ENCODE results near the gene SNRPB2.

Gene SNRPB2

DNA sequence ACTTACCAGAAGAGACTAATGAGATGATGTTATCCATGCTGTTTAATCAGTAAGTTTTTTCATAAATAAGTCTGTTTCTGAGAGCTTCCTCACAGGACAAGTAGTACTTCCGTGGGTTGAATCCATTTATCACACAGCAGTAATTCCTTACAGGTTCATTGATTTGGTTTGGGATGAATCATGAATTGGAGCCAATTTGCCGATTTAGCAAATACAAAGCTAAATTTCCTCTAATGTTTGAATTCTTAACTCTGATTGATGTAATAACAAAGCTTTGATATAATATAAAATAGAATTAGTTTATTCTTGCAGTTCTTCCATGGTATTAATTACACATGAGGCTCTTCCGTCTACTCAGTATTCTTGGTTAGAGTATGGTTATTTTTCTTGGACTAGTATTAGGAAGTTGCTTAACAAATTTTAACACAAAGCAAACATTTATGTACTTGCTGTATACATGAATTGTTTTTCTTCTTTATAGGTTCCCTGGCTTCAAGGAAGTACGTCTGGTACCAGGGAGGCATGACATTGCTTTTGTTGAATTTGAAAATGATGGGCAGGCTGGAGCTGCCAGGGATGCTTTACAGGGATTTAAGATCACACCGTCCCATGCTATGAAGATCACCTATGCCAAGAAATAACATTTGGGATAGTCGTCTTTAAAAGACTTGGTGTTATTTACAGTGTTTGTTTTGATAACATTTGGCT lies 10.7 kb downstream of the SNRPB2 start:
- no peak for DNase-seq

DNA sequence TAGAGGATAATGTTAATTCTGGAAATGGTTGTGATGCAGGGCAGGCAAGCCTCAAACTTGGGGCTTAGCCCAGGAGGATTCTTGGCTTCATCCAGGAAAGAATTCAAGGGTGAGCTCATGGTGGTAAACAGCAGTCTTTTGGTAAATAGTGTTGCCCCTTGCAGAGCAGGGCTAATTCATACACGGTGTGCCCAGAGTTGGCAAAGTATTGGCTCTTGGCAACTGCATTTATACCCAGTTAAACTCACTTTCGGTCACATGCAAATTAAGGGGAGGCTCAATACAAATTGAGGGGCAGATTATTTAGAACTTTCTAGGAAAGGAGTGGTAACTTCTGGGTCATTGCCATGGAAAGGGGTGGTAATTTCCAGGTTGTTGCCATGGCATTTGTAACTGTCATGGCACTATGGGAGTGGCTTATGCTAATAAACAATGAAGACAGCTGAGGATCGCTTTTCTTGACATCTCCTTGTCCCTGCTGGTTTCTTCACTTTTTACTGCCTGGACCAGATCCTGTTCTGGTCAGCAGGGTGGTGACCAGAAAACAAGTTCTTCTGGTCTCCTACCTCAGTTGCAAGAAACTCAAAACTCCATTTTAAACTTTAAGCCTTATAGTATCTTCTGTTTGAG lies 14.5 kb downstream of the SNRPB2 start:
- DNase-seq: no peak

DNA sequence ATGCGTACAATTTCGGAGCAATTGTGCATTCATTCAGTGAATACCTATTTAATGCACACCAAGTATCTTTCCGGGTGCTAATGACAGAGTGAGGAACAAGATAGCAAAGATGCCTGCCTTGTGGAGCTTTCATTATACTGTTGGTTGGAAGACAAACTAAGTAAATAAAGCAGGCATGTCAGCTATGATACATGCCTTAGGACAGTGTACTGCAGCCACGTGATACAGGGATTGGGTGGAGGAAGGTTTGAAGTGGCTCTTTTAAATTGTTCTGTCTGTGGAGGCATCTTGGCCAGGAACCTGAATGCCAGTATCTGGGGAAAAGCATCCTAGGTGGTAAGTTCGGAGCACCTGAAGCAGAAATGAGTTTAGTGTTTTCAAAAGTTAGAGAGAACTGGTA lies 15.4 kb downstream of the SNRPB2 start:
- no peak for DNase-seq

GRCh38 chr20:16747291-16747811 lies 17.5 kb downstream of the SNRPB2 start:
- no peak for DNase-seq

- DNase-seq: no peak
Measured at GRCh38 chr20:16748308-16748900, 18.6 kb downstream of the SNRPB2 start, which contains the start of gene OTOR. Gene OTOR (plus strand): TSS chr20:16748358. CDS start chr20:16748402, 44 bp downstream.

DNA sequence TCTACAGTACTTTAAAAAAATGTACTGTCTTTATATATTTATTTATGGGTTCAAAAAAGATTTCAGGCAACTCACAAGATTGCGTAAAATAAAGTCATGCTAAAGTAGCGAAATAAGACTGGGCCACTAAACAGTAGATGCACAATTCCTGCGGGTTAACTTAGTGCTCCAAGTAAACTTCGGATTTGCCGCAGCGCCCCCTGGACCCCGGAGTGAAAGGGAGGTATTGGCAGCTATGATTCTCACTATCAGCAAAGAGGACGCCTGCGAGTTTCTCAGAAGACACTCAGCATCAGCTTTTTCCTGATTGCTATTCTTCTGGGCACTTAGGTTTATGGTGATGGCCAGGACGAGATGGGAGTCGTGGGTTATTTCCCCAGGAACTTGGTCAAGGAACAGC lies 19.7 kb downstream of the SNRPB2 start:
- no peak for DNase-seq

- no peak for DNase-seq
Measured at GRCh38 chr20:16752082-16752481, 22.3 kb downstream of the SNRPB2 start.

DNA sequence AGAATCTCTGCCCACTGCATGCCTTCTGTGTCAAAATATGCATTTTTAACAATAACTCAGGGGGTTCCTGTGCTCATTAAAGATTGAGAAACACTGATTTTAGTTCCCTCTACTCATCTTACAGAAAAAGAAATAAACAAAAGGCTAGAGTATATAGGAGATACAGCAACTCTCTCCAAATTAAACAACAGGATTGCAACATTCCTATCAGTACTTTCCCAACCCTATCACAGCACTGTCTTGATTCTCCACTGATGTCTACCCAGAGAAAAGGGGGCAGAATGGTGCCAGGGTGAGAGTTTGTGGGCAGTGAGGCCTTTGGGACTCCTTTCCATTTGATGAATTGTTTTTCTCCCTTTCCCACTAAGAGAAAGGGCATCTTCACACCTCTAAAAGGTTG lies 23.1 kb downstream of the SNRPB2 start:
- DNase-seq: no peak

DNA sequence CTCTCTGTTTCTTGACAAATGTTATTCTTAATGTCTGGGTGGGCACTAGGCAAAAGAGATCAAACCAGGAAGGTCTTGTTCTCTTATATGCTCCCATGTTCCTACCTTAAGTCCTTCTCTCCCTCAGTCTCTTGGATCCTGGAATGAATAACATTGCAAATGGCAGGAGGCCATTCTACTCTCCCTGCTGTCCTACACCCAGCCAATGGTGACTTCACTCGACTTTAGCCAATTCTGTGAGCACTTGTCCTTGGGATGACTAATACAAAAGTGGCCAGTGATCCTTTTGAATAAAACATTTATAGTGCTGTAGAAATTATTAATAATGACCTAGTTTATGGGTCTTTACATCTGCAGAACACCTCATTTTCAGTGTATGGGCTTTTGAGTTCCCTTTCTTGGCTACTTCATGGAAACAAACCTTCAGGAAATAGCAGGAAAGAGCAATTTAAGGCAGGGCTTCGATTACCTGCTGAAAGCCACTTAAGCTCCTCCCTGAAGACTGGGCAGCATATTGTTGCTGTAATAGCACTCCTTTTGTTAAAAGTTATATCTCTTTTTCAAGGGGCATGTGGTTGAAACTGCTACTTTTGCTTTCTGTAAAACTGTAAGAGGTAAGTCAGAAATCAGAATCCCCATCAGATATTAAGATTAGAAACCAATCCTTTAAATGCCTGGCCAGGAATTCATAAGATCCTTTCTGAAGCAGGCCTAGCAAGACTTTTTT lies 28.8 kb downstream of the SNRPB2 start:
- DNase-seq: no peak

GRCh38 chr20:16759181-16759563 lies 29.3 kb downstream of the SNRPB2 start:
- DNase-seq: no peak

DNA sequence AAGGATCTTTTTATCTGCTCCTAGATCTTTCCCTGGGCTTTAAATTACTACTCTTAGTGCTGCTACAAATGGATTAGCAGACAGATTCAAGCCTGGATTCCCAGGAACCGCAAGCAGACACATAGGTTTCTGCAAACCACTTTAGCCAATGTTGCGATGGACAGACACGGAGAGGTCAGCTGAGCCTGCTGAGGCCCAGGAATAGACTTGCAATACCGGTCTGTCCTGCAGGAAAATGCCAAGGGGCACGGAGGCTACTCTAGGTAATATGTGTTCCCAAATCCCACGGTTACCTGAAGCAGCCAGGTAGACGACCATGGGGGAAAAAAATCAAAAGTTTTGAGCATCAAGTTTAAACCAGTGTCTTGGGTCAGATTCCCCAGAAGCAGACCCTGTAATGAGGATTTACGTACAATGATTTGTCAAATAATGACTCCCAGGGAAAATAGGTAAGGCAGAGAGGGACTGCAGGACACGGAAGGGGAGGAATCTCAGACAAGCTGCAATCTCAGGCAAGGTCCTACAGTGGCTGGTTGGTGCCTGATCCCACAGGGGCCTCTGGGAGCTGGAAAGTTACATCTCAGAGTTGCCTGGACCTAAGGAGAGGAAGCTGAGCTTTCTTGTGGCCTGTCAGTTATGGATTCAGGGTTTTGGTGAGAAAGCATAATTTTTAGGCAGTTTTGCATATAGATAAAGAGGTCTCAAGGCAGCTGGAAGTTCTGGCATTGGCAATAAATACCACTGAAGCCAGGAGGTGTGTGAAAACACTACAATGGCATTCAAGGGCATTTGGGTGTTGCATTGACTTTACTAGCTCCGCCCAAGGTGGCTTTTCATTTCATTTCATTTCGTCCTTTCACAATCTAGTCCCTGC lies 30.8 kb downstream of the SNRPB2 start:
- no peak for DNase-seq

DNA sequence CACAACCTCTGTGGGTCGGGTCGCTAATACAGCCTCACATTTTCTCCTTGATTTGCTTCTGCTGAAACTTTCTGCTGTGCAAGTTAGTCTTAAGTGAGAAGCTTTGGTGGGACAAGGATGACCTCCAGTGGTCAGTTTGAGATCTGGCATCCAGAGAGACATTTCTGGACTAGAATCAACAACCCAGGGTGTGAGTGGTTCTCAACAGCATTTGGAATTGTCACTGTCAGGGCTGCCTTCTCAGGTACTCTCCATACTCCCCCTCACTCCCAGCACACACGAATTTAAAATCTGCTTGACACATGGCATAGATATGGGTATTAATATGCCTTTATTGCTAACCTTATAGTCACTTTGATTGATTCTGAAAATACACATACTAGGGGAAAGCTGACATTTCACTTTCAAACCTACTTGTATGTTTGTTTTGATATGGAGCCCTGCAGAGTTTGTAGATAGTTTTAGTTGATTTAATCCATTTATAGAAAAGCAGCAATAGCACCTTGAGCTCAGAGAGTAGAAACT lies 31.5 kb downstream of the SNRPB2 start:
- peak; percentile 12 for DNase-seq

DNA sequence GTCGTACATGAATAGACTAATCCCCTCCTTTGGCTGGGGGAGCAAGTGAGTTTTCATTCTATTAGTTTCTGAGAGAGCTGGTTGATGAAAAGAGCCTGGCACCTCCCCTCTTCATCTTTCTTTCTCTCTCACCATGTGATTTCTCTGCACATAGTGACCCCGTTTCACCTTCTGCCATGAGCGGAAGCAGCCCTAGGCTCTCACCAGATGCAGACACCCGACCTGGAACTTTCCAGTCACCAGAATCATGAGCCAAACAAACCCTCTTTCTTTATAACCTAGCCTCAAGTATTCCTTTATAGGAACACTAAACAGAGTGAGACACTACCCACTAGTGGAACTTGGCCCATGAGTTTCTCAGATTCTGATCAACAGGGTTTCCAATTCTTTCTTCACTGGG lies 34.7 kb downstream of the SNRPB2 start:
- DNase-seq: no peak

- no peak for DNase-seq
Measured at GRCh38 chr20:16771213-16771612, 41.4 kb downstream of the SNRPB2 start.

GRCh38 chr20:16775961-16776360 lies 46.1 kb downstream of the SNRPB2 start:
- no peak for DNase-seq

- no peak for DNase-seq
Measured at GRCh38 chr20:16777126-16777525, 47.3 kb downstream of the SNRPB2 start.

GRCh38 chr20:16778159-16778558 lies 48.3 kb downstream of the SNRPB2 start:
- no peak for DNase-seq

DNA sequence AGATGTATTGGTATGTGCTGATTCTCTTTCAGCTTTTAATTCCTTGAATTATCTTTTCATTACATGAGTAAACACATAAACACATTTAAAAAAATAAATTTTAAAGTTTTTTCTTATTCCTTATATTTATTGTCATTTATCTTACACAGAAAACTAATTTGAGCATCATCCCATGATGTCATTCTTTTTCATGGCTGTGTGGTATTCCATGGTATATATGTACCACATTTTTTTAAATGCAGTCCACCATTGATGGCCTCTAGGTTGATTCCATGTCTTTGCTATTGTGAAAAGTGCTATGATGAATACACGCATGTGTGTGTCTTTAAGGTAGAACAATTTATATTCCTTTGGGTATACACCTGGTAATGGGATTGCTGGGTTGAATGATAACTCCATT lies 51.7 kb downstream of the SNRPB2 start:
- DNase-seq: no peak

DNA sequence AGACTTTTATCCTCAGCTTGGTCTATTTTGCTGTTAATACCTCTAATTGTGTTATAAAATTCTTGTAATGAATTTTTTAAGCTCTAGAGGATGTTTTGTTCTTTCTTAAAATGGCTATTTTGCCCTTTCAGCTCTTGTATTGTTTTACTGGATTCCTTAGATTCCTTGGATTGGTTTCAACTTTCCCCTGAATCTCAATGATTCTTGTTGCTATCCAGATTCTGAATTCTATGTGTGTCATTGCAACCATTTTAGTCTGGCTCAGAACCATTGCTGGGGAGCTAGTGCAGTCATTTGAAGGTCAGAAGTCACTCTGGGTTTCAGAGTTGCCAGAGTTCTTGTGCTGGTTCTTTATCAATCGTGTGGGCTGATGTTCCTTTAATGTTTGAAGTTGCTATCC lies 55.4 kb downstream of the SNRPB2 start:
- no peak for DNase-seq

All from effector CD8-positive, alpha-beta T cell (primary cell).